Naive thymus-derived CD8-positive, alpha-beta T cell (primary cell): Measurements from ENCODE around the gene GRIK1. TPM values are rescaled to one million over a fixed set of nuclear protein-coding genes. Genes with fewer than 3 reads are reported as not detected.
A peak's percentile ranks its signal among the peaks of the same experiment; 100 is the strongest.

ENCODE experiments used
- ATAC-seq, 2 donors: fragments of 150-1000 bp; cut with Tn5 transposase in 1 of 2; sonication (Bioruptor Pico), chemical (Tn5 transposase) in 1 of 2; 1 replicate in 1 of 2; 2 replicates in 1 of 2; pipeline ENCODE4 v1.10.0; 2021; ENCODE audit warnings: mild to moderate bottlenecking in 2 of 2, moderate library complexity in 2 of 2
- POLR2A ChIA-PET: fragments of 350-600 bp; sonication (Branson Sonifier 250); formaldehyde crosslinking; loops from one replicate; lab custom pipeline; 2021; ENCODE audit warnings: antibody characterized with exemption; lab: Charles Lee
- DNase-seq, 10 donors: peaks; one replicate each; pipeline versions ENCODE4 v3.0.0 to v3.0.0-alpha.2; 2020 to 2022
- H3K27ac Mint-ChIP-seq, 10 donors: one replicate each; pipeline ENCODE4 v1.8.0; 2020 to 2022; ENCODE audit warnings: mild to moderate bottlenecking in 10 of 10, mixed read lengths in 10 of 10, moderate library complexity in 4 of 10, inconsistent platforms in 1 of 10
- H3K27me3 Mint-ChIP-seq, 5 donors: one replicate each; pipeline ENCODE4 v1.8.0; 2021 to 2022; ENCODE audit warnings: mixed read lengths in 5 of 5
- H3K36me3 Mint-ChIP-seq, 3 donors: one replicate each; pipeline ENCODE4 v1.8.0; 2020 to 2022; ENCODE audit warnings: mixed read lengths in 3 of 3, mild to moderate bottlenecking in 2 of 3, inconsistent platforms in 1 of 3
- H3K4me1 Mint-ChIP-seq, 4 donors: one replicate each; pipeline ENCODE4 v1.8.0; 2021 to 2022; ENCODE audit warnings: mixed read lengths in 4 of 4
- H3K4me3 Mint-ChIP-seq, 10 donors: one replicate each; pipeline ENCODE4 v1.8.0; 2020 to 2022; ENCODE audit warnings: mild to moderate bottlenecking in 10 of 10, mixed read lengths in 10 of 10, moderate library complexity in 6 of 10, inconsistent platforms in 1 of 10
- H3K9me3 Mint-ChIP-seq, 9 donors: one replicate each; pipeline ENCODE4 v1.8.0; 2020 to 2022; ENCODE audit warnings: mixed read lengths in 9 of 9, mild to moderate bottlenecking in 3 of 9, inconsistent platforms in 1 of 9, moderate library complexity in 1 of 9
- polyA plus RNA-seq, 3 donors: library from polyadenylated mRNA; unstranded; fragments of 300-500 nt; fragmentation: Illumina TruSeq; gene quantifications; one replicate each; pipeline ENCODE4 v1.2.3, GENCODE V29; 2021
- total RNA-seq, 8 experiments: library from RNA in 2 of 8; stranded (reverse) in 2 of 8; gene quantifications; one replicate each; pipeline ENCODE4 v1.2.3 and lab custom pipeline; 2021 to 2026

Gene GRIK1
- total and polyA plus RNA-seq, 5 experiments from 2014 or later, result 0.07 TPM; not detected in 4

DNA sequence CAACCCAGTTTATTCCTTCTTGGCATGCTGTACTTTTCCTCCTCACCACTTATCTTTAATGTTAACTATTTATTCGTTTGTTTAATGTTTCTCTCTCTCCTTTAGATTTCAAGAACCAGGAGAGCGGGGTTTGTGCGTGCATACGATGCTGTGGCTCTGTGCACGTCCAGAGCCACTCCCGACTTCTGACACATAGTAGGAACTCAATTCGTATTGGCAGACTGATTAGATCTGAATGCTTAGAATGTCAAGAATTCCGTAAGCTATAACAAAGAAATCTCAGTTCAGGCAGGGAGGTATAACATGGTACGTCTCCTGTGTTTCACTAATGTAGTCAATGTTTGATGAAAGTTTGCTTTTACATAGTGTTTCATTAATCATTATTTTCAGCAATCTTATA is 7.3 kb upstream of the GRIK1 start:
- Mint-ChIP-seq H3K36me3 (no peaks in the 10 kb centered on the region), H3K27me3 (peaks cover 7 to 38% (median 11%) of the 10 kb centered on the region in 5 donors), H3K4me1 (no peaks in the 10 kb centered on the region), H3K27ac (no peak overlapping the region), H3K4me3 (no peak overlapping the region), H3K9me3 (peaks cover 0 to 10% (median 4%) of the 10 kb centered on the region in 9 donors)
- POLR2A ChIA-PET, result no interaction called here
- no peak for ATAC-seq
- DNase-seq, result no peak

DNA sequence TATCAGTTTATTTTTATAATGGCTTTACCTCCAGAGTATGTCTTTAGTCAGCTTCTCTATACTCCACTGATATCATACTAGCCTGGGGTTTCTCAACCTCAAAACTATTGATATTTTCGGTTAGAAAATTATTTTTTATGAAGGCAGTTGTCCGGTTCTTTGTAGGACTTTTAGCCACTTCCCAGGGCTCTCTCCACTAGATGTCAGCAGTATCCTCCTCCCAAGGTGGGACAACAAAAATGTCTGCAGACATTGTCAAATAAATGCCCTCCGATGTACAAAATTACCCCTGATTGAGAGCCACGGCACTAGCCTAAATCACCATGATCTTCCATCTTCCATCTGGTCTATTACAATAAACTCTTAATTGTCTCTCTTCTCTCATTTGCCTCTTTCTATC is 4.1 kb upstream of the GRIK1 start:
- POLR2A ChIA-PET, result no interaction called here
- H3K4me1 Mint-ChIP-seq, result peaks cover 2 to 10% (median 4%) of the 10 kb centered on the region in 4 donors
- no peak overlapping the region for H3K27ac Mint-ChIP-seq
- peaks cover 0 to 20% (median 6%) of the 10 kb centered on the region in 9 donors for H3K9me3 Mint-ChIP-seq
- no peak for ATAC-seq
- peaks cover 0 to 9% (median 0%) of the 10 kb centered on the region in 3 donors for H3K36me3 Mint-ChIP-seq
- no peak overlapping the region for H3K4me3 Mint-ChIP-seq
- DNase-seq, result no peak
- peaks cover 14 to 57% (median 27%) of the 10 kb centered on the region in 5 donors for H3K27me3 Mint-ChIP-seq

DNA sequence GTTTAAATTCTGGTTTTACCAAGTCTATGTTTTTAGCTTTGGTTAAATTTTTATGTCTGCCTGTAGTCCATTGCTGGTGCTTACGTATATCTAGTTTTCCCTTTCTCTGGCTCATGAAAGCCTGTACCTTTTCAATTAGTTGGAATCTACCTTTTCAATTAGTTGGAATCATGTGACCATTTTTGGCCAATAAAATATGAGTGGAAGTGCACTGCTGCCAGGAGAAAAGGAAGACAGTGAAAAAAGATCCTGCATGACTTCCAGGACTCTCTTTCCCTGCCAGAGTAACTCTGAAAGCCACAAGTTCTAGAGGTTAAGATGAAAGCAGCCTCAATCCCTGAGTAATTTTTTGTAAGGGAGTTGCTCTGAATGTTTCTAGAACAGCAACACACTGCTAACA is 2.2 kb upstream of the GRIK1 start:
- H3K27ac Mint-ChIP-seq, result no peak overlapping the region
- peaks cover 0 to 9% (median 0%) of the 10 kb centered on the region in 3 donors for H3K36me3 Mint-ChIP-seq
- H3K4me1 Mint-ChIP-seq, result peaks cover 2 to 10% (median 4%) of the 10 kb centered on the region in 4 donors
- H3K27me3 Mint-ChIP-seq, result peaks cover 20 to 65% (median 39%) of the 10 kb centered on the region in 5 donors
- DNase-seq (no peak), ATAC-seq (no peak)
- peaks cover 0 to 20% (median 6%) of the 10 kb centered on the region in 9 donors for H3K9me3 Mint-ChIP-seq
- POLR2A ChIA-PET, result no interaction called here
- H3K4me3 Mint-ChIP-seq, result no peak overlapping the region

GRCh38 chr21:29940991-29941390 is 1.2 kb upstream of the GRIK1 start:
- DNase-seq (no peak), ATAC-seq (no peak)
- Mint-ChIP-seq H3K27ac (no peak overlapping the region), H3K4me3 (no peak overlapping the region), H3K27me3 (peaks cover 24 to 75% (median 39%) of the 10 kb centered on the region in 5 donors), H3K9me3 (peaks cover 0 to 20% (median 6%) of the 10 kb centered on the region in 9 donors), H3K36me3 (peaks cover 0 to 9% (median 0%) of the 10 kb centered on the region in 3 donors), H3K4me1 (peaks cover 2 to 10% (median 4%) of the 10 kb centered on the region in 4 donors)
- POLR2A ChIA-PET, result no interaction called here

- Mint-ChIP-seq H3K36me3 (peaks cover 0 to 9% (median 0%) of the 10 kb centered on the region in 3 donors), H3K9me3 (peaks cover 0 to 20% (median 6%) of the 10 kb centered on the region in 9 donors), H3K4me1 (peaks cover 2 to 10% (median 4%) of the 10 kb centered on the region in 4 donors), H3K27ac (no peak overlapping the region), H3K4me3 (peak overlapping the region in 1 of 10 donors; percentile 36), H3K27me3 (peaks cover 24 to 75% (median 39%) of the 10 kb centered on the region in 5 donors)
- no peak for DNase-seq
- no peak for ATAC-seq
- POLR2A ChIA-PET, result no interaction called here
These were observed 565 bp upstream of the GRIK1 start for GRCh38 chr21:29940361-29940760.

DNA sequence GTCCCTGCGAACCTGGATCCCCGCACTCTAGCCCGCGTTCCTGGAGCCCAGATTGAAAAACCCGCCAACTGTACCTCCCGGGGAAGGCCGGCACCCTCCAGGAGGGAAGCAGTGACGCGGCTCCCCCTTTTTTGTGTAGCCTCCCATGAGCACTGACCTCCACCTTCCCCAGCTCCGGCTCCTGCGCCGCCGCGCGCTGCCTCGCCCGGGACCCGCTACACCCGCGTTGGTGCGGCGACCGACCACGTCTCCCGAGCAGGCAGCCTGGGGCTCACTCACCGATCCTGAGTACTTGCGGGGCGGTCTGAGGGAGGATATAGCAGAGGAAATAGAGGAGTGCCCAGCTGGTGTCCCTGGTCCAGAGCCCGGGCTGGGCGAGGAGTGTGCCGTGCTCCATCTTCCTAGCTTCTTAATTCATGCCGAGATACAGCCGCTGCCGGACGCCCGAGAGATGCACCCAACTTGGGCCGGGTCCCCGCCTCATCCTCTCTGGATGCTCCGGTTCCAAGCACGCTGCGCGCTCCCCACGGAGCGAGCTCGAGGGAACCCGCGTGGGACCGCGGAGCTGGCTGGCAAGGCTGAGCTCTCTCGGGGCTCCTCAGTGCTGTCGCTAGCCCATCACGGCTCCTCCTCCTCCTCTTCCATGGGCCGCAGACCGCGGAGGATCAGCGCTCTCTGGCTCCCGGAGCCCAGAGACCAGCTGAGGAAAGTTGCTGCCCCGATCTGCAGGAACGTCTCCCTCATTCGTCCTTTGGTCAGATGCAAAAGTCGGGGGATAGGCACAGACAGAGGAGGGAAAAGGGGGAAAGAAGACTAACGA is 482 bp downstream of the GRIK1 start:
- Mint-ChIP-seq H3K9me3 (peaks cover 0 to 17% (median 6%) of the 10 kb centered on the region in 9 donors), H3K4me1 (peaks cover 2 to 10% (median 4%) of the 10 kb centered on the region in 4 donors), H3K36me3 (peaks cover 0 to 9% (median 0%) of the 10 kb centered on the region in 3 donors), H3K4me3 (peak overlapping the region in 4 of 10 donors; percentile 3 to 59 (median 43)), H3K27me3 (peaks cover 28 to 72% (median 39%) of the 10 kb centered on the region in 5 donors), H3K27ac (no peak overlapping the region)
- ATAC-seq, result no peak
- DNase-seq, result peak in 1 of 10 donors; percentile 4
- POLR2A ChIA-PET, result no interaction called here

DNA sequence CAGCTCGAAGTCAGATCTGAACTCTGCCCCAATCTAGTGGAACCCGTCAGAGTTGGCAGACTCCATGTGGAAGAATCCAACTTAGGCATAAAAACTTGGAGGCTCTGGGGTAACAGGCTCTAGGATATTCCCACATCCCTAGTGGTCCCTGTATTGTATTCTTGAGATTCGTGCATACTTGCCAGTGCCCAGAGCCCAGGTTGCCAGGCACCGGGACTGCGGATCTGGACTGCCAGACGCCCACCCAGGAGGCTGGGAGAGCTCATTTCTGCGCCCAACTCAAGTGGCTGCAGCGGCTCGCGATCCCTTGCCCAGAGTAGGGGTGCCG is 1.1 kb downstream of the GRIK1 start:
- H3K36me3 Mint-ChIP-seq, result peaks cover 0 to 9% (median 0%) of the 10 kb centered on the region in 3 donors
- no peak overlapping the region for H3K4me3 Mint-ChIP-seq
- POLR2A ChIA-PET, result no interaction called here
- no peak overlapping the region for H3K27ac Mint-ChIP-seq
- H3K4me1 Mint-ChIP-seq, result peaks cover 2 to 10% (median 4%) of the 10 kb centered on the region in 4 donors
- H3K27me3 Mint-ChIP-seq, result peaks cover 24 to 66% (median 39%) of the 10 kb centered on the region in 5 donors
- no peak for DNase-seq
- peaks cover 0 to 12% (median 6%) of the 10 kb centered on the region in 9 donors for H3K9me3 Mint-ChIP-seq
- ATAC-seq, result no peak

DNA sequence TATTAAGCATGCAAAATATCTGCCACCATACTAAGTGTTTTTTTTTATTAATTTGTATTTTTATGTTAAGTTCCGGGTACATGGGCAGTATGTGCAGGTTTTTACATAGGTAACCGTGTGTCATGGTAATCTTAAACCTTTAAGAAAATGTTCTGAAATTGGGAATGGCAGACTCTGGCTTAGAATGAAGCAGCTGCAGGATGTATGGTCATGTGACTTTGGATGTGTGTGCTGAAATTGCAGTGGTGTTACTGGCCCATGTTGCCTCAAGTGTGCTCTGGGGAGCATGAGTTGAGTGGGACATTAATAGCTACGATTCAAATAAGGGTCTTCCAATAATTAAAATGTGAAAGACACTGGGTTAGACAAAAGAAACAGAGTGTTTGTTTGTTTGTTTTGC is 6.7 kb downstream of the GRIK1 start:
- no peaks in the 10 kb centered on the region for H3K4me1 Mint-ChIP-seq
- POLR2A ChIA-PET, result no interaction called here
- no peaks in the 10 kb centered on the region for H3K36me3 Mint-ChIP-seq
- no peak overlapping the region for H3K4me3 Mint-ChIP-seq
- DNase-seq, result no peak
- H3K27ac Mint-ChIP-seq, result no peak overlapping the region
- H3K9me3 Mint-ChIP-seq, result no peaks in the 10 kb centered on the region
- peaks cover 3 to 19% (median 10%) of the 10 kb centered on the region in 5 donors for H3K27me3 Mint-ChIP-seq
- ATAC-seq, result no peak

GRCh38 chr21:29928537-29928936 is 11.3 kb downstream of the GRIK1 start:
- H3K9me3 Mint-ChIP-seq, result no peaks in the 10 kb centered on the region
- H3K27me3 Mint-ChIP-seq, result peaks cover 0 to 5% (median 4%) of the 10 kb centered on the region in 5 donors
- no peak for ATAC-seq
- no peaks in the 10 kb centered on the region for H3K4me1 Mint-ChIP-seq
- H3K27ac Mint-ChIP-seq, result no peak overlapping the region
- no peak overlapping the region for H3K4me3 Mint-ChIP-seq
- POLR2A ChIA-PET, result no interaction called here
- H3K36me3 Mint-ChIP-seq, result no peaks in the 10 kb centered on the region
- DNase-seq, result no peak

- ATAC-seq, result no peak
- Mint-ChIP-seq H3K27me3 (peaks cover 0 to 18% (median 7%) of the 10 kb centered on the region in 5 donors), H3K4me3 (no peak overlapping the region), H3K27ac (no peak overlapping the region), H3K4me1 (no peaks in the 10 kb centered on the region), H3K36me3 (no peaks in the 10 kb centered on the region), H3K9me3 (peaks cover 0 to 9% (median 0%) of the 10 kb centered on the region in 9 donors)
- POLR2A ChIA-PET, result no interaction called here
- DNase-seq, result no peak
These were observed 18.9 kb downstream of the GRIK1 start for GRCh38 chr21:29920938-29921337.

- no peaks in the 10 kb centered on the region for H3K36me3 Mint-ChIP-seq
- ATAC-seq, result no peak
- H3K27ac Mint-ChIP-seq, result no peak overlapping the region
- H3K4me3 Mint-ChIP-seq, result no peak overlapping the region
- peaks cover 0 to 17% (median 3%) of the 10 kb centered on the region in 9 donors for H3K9me3 Mint-ChIP-seq
- POLR2A ChIA-PET, result no interaction called here
- H3K27me3 Mint-ChIP-seq, result peaks cover 0 to 20% (median 3%) of the 10 kb centered on the region in 5 donors
- DNase-seq, result no peak
- H3K4me1 Mint-ChIP-seq, result no peaks in the 10 kb centered on the region
These were observed 25.5 kb downstream of the GRIK1 start for GRCh38 chr21:29914326-29914725.

DNA sequence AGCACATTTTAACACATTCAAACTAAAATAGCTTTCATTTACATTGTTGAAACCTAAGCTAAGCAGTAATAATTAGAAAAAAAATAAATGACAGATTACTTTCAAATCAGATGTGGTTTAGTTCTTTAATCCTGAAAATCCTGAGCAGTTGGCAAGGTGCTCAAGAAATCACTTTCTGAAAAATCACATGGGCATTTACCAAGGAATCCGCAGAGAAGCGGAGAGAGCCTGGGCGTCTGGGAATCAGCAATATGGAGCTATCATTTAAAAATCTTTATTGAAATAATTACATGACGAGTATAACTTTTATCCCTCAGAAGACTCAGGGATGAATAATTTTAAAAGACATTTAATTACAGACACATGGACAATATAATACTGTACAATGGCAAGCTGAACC is 30.2 kb downstream of the GRIK1 start:
- H3K27me3 Mint-ChIP-seq, result peaks cover 0 to 10% (median 0%) of the 10 kb centered on the region in 5 donors

More for the DNA sequence above, 30.2 kb downstream of the GRIK1 start:
- H3K9me3 Mint-ChIP-seq, result peaks cover 0 to 10% (median 3%) of the 10 kb centered on the region in 9 donors
- H3K27ac Mint-ChIP-seq, result no peak overlapping the region
- ATAC-seq, result no peak
- H3K4me3 Mint-ChIP-seq, result no peak overlapping the region
- DNase-seq, result no peak
- H3K36me3 Mint-ChIP-seq, result no peaks in the 10 kb centered on the region
- H3K4me1 Mint-ChIP-seq, result no peaks in the 10 kb centered on the region
- POLR2A ChIA-PET, result no interaction called here
